Measurements from ENCODE around the gene VIM.

Gene VIM

GRCh38 chr10:17228091-17229015 is at the start of gene VIM:
TSS of gene VIM (plus strand) at chr10:17228241. CDS start at chr10:17229423, 1,182 bp downstream.
- Histone ChIP-seq H3K36me3 (ENCODE audit: control insufficient read depth, insufficient read depth, low read length) (peaks cover 4% of the 10 kb centered on the region), H3K27ac (ENCODE audit: low read depth, low read length) (peak within 1 kb of the TSS; percentile 97), H3K9ac (ENCODE audit: low read length) (peak within 1 kb of the TSS; percentile 42), H3K4me3 (ENCODE audit: low read length) (peak within 1 kb of the TSS; percentile 91), H3K27me3 (ENCODE audit: control insufficient read depth, insufficient read depth, low read length) (no peaks in the 10 kb centered on the region), H3K4me1 (ENCODE audit: control insufficient read depth, insufficient read depth, low read length) (peaks cover 11% of the 10 kb centered on the region)

GRCh38 chr10:17179002-17179401 is 49.0 kb upstream of the VIM start:
- no peaks in the 10 kb centered on the region for H3K36me3 ChIP-seq (ENCODE audit: control insufficient read depth, insufficient read depth, low read length)
- no peak overlapping the region for H3K4me3 ChIP-seq (ENCODE audit: low read length)
- no peaks in the 10 kb centered on the region for H3K4me1 ChIP-seq (ENCODE audit: control insufficient read depth, insufficient read depth, low read length)
- H3K27me3 ChIP-seq (ENCODE audit: control insufficient read depth, insufficient read depth, low read length): no peaks in the 10 kb centered on the region
- H3K9ac ChIP-seq (ENCODE audit: low read length): no peak overlapping the region
- H3K27ac ChIP-seq (ENCODE audit: low read depth, low read length): no peak overlapping the region

DNA sequence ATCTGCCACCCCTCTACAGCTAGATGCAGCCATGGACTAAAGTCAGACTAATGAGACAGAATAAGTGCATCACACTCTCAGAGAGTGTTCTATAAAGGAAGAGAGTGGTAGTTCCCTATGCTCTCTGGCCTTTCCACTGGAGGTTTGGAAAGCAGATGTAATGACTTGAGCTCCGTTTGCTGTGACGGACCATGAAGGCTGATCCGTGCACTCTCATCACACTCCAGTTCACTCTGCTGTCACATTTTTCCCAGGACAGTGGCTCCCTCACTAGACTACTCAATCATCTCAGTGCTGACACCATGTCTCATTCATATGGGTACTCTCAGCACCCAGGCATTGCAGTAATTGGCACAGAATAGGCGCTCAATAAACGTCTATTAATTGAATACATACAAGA is 46.9 kb upstream of the VIM start:
- Histone ChIP-seq H3K4me3 (ENCODE audit: low read length) (no peak overlapping the region), H3K27me3 (ENCODE audit: control insufficient read depth, insufficient read depth, low read length) (no peaks in the 10 kb centered on the region), H3K9ac (ENCODE audit: low read length) (no peak overlapping the region), H3K36me3 (ENCODE audit: control insufficient read depth, insufficient read depth, low read length) (no peaks in the 10 kb centered on the region), H3K4me1 (ENCODE audit: control insufficient read depth, insufficient read depth, low read length) (no peaks in the 10 kb centered on the region), H3K27ac (ENCODE audit: low read depth, low read length) (no peak overlapping the region)

- Histone ChIP-seq H3K27me3 (ENCODE audit: control insufficient read depth, insufficient read depth, low read length) (no peaks in the 10 kb centered on the region), H3K27ac (ENCODE audit: low read depth, low read length) (no peak overlapping the region), H3K4me1 (ENCODE audit: control insufficient read depth, insufficient read depth, low read length) (no peaks in the 10 kb centered on the region), H3K36me3 (ENCODE audit: control insufficient read depth, insufficient read depth, low read length) (no peaks in the 10 kb centered on the region), H3K9ac (ENCODE audit: low read length) (no peak overlapping the region), H3K4me3 (ENCODE audit: low read length) (no peak overlapping the region)
Observed at GRCh38 chr10:17181751-17182150, 46.3 kb upstream of the VIM start.

DNA sequence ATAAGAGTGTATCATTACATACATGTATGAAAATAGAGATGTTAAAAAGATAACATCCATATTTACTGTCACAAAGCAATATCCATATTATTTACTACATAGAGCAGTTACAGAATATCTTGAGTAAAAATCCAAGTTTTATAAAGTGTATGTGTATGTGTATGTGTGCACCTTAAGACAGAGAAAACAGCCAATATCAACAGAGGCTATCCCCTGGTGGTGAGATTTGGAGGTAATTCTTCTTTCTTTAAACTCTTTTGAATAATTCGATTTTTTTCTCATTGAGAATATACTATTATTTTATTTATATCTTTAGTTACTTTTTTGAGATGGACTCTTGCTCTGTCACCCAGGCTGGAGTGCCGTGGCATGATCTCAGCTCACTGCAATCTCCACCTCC is 44.9 kb upstream of the VIM start:
- H3K4me3 ChIP-seq (ENCODE audit: low read length): no peak overlapping the region
- no peaks in the 10 kb centered on the region for H3K27me3 ChIP-seq (ENCODE audit: control insufficient read depth, insufficient read depth, low read length)
- H3K36me3 ChIP-seq (ENCODE audit: control insufficient read depth, insufficient read depth, low read length): no peaks in the 10 kb centered on the region
- H3K4me1 ChIP-seq (ENCODE audit: control insufficient read depth, insufficient read depth, low read length): no peaks in the 10 kb centered on the region
- no peak overlapping the region for H3K27ac ChIP-seq (ENCODE audit: low read depth, low read length)
- H3K9ac ChIP-seq (ENCODE audit: low read length): no peak overlapping the region

- H3K4me3 ChIP-seq (ENCODE audit: low read length): no peak overlapping the region
- H3K27ac ChIP-seq (ENCODE audit: low read depth, low read length): no peak overlapping the region
- no peaks in the 10 kb centered on the region for H3K36me3 ChIP-seq (ENCODE audit: control insufficient read depth, insufficient read depth, low read length)
- no peak overlapping the region for H3K9ac ChIP-seq (ENCODE audit: low read length)
- H3K4me1 ChIP-seq (ENCODE audit: control insufficient read depth, insufficient read depth, low read length): no peaks in the 10 kb centered on the region
- H3K27me3 ChIP-seq (ENCODE audit: control insufficient read depth, insufficient read depth, low read length): no peaks in the 10 kb centered on the region
Observed at GRCh38 chr10:17185873-17186272, 42.2 kb upstream of the VIM start.

GRCh38 chr10:17188644-17189172 is 39.3 kb upstream of the VIM start:
- Histone ChIP-seq H3K36me3 (ENCODE audit: control insufficient read depth, insufficient read depth, low read length) (no peaks in the 10 kb centered on the region), H3K27me3 (ENCODE audit: control insufficient read depth, insufficient read depth, low read length) (no peaks in the 10 kb centered on the region), H3K9ac (ENCODE audit: low read length) (no peak overlapping the region), H3K4me1 (ENCODE audit: control insufficient read depth, insufficient read depth, low read length) (no peaks in the 10 kb centered on the region), H3K4me3 (ENCODE audit: low read length) (no peak overlapping the region), H3K27ac (ENCODE audit: low read depth, low read length) (no peak overlapping the region)

- Histone ChIP-seq H3K27me3 (ENCODE audit: control insufficient read depth, insufficient read depth, low read length) (no peaks in the 10 kb centered on the region), H3K27ac (ENCODE audit: low read depth, low read length) (no peak overlapping the region), H3K36me3 (ENCODE audit: control insufficient read depth, insufficient read depth, low read length) (no peaks in the 10 kb centered on the region), H3K9ac (ENCODE audit: low read length) (no peak overlapping the region), H3K4me1 (ENCODE audit: control insufficient read depth, insufficient read depth, low read length) (no peaks in the 10 kb centered on the region), H3K4me3 (ENCODE audit: low read length) (no peak overlapping the region)
Observed at GRCh38 chr10:17190602-17191001, 37.4 kb upstream of the VIM start.

DNA sequence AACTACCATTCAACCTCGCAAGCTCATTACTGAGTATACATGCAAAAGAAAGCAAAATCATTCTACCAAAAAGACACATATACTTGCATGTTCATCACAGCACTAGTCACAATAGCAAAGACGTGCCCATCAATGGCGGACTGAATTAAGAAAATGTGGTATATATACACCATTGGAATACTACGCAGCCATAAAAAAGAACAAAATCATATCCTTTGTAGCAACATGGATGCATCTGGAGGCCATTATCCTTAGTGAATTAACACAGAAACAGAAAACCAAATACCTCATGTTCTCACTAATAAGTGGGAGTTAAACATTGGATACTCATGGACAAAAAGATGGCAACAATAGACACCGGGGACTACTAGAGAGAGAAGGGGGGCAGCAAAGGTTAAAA is 33.0 kb upstream of the VIM start:
- H3K27ac ChIP-seq (ENCODE audit: low read depth, low read length): no peak overlapping the region
- H3K9ac ChIP-seq (ENCODE audit: low read length): no peak overlapping the region
- H3K4me3 ChIP-seq (ENCODE audit: low read length): no peak overlapping the region
- no peaks in the 10 kb centered on the region for H3K36me3 ChIP-seq (ENCODE audit: control insufficient read depth, insufficient read depth, low read length)
- no peaks in the 10 kb centered on the region for H3K27me3 ChIP-seq (ENCODE audit: control insufficient read depth, insufficient read depth, low read length)
- no peaks in the 10 kb centered on the region for H3K4me1 ChIP-seq (ENCODE audit: control insufficient read depth, insufficient read depth, low read length)

GRCh38 chr10:17196045-17196444 is 32.0 kb upstream of the VIM start:
- no peaks in the 10 kb centered on the region for H3K4me1 ChIP-seq (ENCODE audit: control insufficient read depth, insufficient read depth, low read length)
- no peaks in the 10 kb centered on the region for H3K27me3 ChIP-seq (ENCODE audit: control insufficient read depth, insufficient read depth, low read length)
- no peaks in the 10 kb centered on the region for H3K36me3 ChIP-seq (ENCODE audit: control insufficient read depth, insufficient read depth, low read length)
- H3K9ac ChIP-seq (ENCODE audit: low read length): no peak overlapping the region
- no peak overlapping the region for H3K4me3 ChIP-seq (ENCODE audit: low read length)
- no peak overlapping the region for H3K27ac ChIP-seq (ENCODE audit: low read depth, low read length)

GRCh38 chr10:17196573-17196972 is 31.5 kb upstream of the VIM start:
- Histone ChIP-seq H3K27ac (ENCODE audit: low read depth, low read length) (no peak overlapping the region), H3K4me3 (ENCODE audit: low read length) (no peak overlapping the region), H3K9ac (ENCODE audit: low read length) (no peak overlapping the region), H3K4me1 (ENCODE audit: control insufficient read depth, insufficient read depth, low read length) (no peaks in the 10 kb centered on the region), H3K27me3 (ENCODE audit: control insufficient read depth, insufficient read depth, low read length) (no peaks in the 10 kb centered on the region), H3K36me3 (ENCODE audit: control insufficient read depth, insufficient read depth, low read length) (no peaks in the 10 kb centered on the region)

GRCh38 chr10:17199351-17199804 is 28.7 kb upstream of the VIM start:
- H3K9ac ChIP-seq (ENCODE audit: low read length): peak overlapping the region; percentile 24
- peak overlapping the region; percentile 49 for H3K4me3 ChIP-seq (ENCODE audit: low read length)
- no peak overlapping the region for H3K27ac ChIP-seq (ENCODE audit: low read depth, low read length)
- H3K36me3 ChIP-seq (ENCODE audit: control insufficient read depth, insufficient read depth, low read length): no peaks in the 10 kb centered on the region
- no peaks in the 10 kb centered on the region for H3K27me3 ChIP-seq (ENCODE audit: control insufficient read depth, insufficient read depth, low read length)
- no peaks in the 10 kb centered on the region for H3K4me1 ChIP-seq (ENCODE audit: control insufficient read depth, insufficient read depth, low read length)
